ENCODE results near the gene IGF1R. TPM values are rescaled to one million over a fixed set of nuclear protein-coding genes. Genes with fewer than 3 reads are reported as not detected.

IGF1R gene
- total and polyA plus RNA-seq, 2 donors (not counting 3 experiments of a cell fraction or from before 2014, with no cell fraction given): 16.1 to 59.1 TPM

DNA sequence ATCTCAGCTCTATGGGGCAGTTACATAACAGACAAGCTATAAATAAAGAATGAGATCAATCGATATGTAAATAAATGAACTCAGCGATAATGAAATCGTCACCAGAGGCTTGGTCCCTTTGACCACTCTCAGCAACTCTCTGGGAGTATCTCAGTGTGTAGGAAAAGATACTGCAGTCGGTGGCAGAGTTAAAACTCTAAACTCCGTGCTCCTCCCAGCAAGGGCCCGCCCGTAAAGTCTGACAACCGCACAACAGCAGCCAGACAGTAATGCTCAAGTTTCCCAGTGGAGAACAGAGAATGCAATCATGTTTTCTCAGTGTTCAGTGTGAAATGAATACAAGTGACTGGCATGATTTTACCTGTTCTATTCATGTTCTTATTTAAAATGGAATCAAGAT is 28.3 kb upstream of the IGF1R start:
- no TSS peak for BruUV-seq (replicated peaks)
- Histone ChIP-seq H3K4me2 (ENCODE audit: insufficient read depth, low read length) (no peak overlapping the region), H2AFZ (ENCODE audit: low read depth, low read length) (no peak overlapping the region), H3K9ac (replicated peaks; ENCODE audit: extremely low read depth, insufficient read depth, low read length) (no peak overlapping the region), H3K4me3 (replicated peaks in 1 of 3; ENCODE audit: insufficient read depth in 1 of 3, low read depth in 1 of 3, low read length in 3 of 3) (no peak overlapping the region), H3K9me3 (replicated peaks; ENCODE audit: control insufficient read depth, insufficient read depth, low read length) (no peaks in the 10 kb centered on the region), H3K27ac (ENCODE audit: insufficient read depth, low read depth, low read length) (no peak overlapping the region), H3K79me2 (ENCODE audit: control insufficient read depth, insufficient read depth, low read length) (no peaks in the 10 kb centered on the region), H3K27me3 (ENCODE audit: control insufficient read depth in 2 of 2, insufficient read depth in 2 of 2, low read length in 2 of 2) (peaks cover 5 to 38% of the 10 kb centered on the region in 2 experiments), H3K36me3 (ENCODE audit: control insufficient read depth in 2 of 2, extremely low read depth in 1 of 2, insufficient read depth in 2 of 2, low read length in 2 of 2) (no peaks in the 10 kb centered on the region), H4K20me1 (replicated peaks; ENCODE audit: control insufficient read depth, extremely low read depth, insufficient read depth, low read length) (no peaks in the 10 kb centered on the region), H3K9me1 (replicated peaks; ENCODE audit: control insufficient read depth, extremely low read depth, insufficient read depth, low read length) (no peaks in the 10 kb centered on the region), H3K4me1 (ENCODE audit: control insufficient read depth, extremely low read depth, insufficient read depth, low read length) (no peaks in the 10 kb centered on the region)
- CTCF ChIA-PET: interaction anchor here (1.0 kb wide), 1 partner anchor 26 kb away, joined by 3 read pairs; no protein-coding TSS in a partner anchor
- dilution Hi-C loops (cut with MboI; ENCODE audit: extremely low pct_ligation_motif_present, low sequenced_read_pairs): no loop called here
- no peak for TF ChIP-seq CTCF (IDR thresholded peaks at IDR 0.05; ENCODE audit: extremely low read depth in 1 of 2, insufficient read depth in 1 of 2, low read depth in 1 of 2, low read length in 2 of 2)
- no peak for TF ChIP-seq MAX (IDR thresholded peaks at IDR 0.05; ENCODE audit: insufficient read depth, insufficient read length)
- TF ChIP-seq GATA2 (IDR thresholded peaks at IDR 0.05; ENCODE audit: insufficient read depth, insufficient read length, low read depth, low read length): no peak
- TF ChIP-seq MYC (IDR thresholded peaks at IDR 0.05; ENCODE audit: low read depth, low read length): no peak
- TF ChIP-seq EZH2 (IDR thresholded peaks at IDR 0.05; ENCODE audit: borderline replicate concordance, low read depth, low read length, severe bottlenecking): no peak
- DNase-seq (ENCODE audit: low read depth, low spot score): no peak
- no peak for FAIRE-seq
- POLR2A ChIA-PET: no interaction called here
- intact Hi-C loops (cut with micrococcal nuclease): no loop called here

- POLR2A ChIA-PET: no interaction called here
These were observed 27.3 kb upstream of the IGF1R start for GRCh38 chr15:98621021-98621420.

More at GRCh38 chr15:98621021-98621420, 27.3 kb upstream of the IGF1R start:
- dilution Hi-C loops (cut with MboI; ENCODE audit: extremely low pct_ligation_motif_present, low sequenced_read_pairs): no loop called here
- Histone ChIP-seq H3K4me2 (ENCODE audit: insufficient read depth, low read length) (no peak overlapping the region), H4K20me1 (replicated peaks; ENCODE audit: control insufficient read depth, extremely low read depth, insufficient read depth, low read length) (no peaks in the 10 kb centered on the region), H3K4me1 (ENCODE audit: control insufficient read depth, extremely low read depth, insufficient read depth, low read length) (no peaks in the 10 kb centered on the region), H3K9me3 (replicated peaks; ENCODE audit: control insufficient read depth, insufficient read depth, low read length) (no peaks in the 10 kb centered on the region), H3K79me2 (ENCODE audit: control insufficient read depth, insufficient read depth, low read length) (no peaks in the 10 kb centered on the region), H3K9me1 (replicated peaks; ENCODE audit: control insufficient read depth, extremely low read depth, insufficient read depth, low read length) (no peaks in the 10 kb centered on the region), H3K4me3 (replicated peaks in 1 of 3; ENCODE audit: insufficient read depth in 1 of 3, low read depth in 1 of 3, low read length in 3 of 3) (no peak overlapping the region), H3K27ac (ENCODE audit: insufficient read depth, low read depth, low read length) (no peak overlapping the region), H2AFZ (ENCODE audit: low read depth, low read length) (no peak overlapping the region), H3K27me3 (ENCODE audit: control insufficient read depth in 2 of 2, insufficient read depth in 2 of 2, low read length in 2 of 2) (peaks cover 8 to 38% of the 10 kb centered on the region in 2 experiments), H3K36me3 (ENCODE audit: control insufficient read depth in 2 of 2, extremely low read depth in 1 of 2, insufficient read depth in 2 of 2, low read length in 2 of 2) (no peaks in the 10 kb centered on the region), H3K9ac (replicated peaks; ENCODE audit: extremely low read depth, insufficient read depth, low read length) (no peak overlapping the region)
- BruUV-seq (replicated peaks): no TSS peak
- DNase-seq (ENCODE audit: low read depth, low spot score) (no peak), FAIRE-seq (no peak)
- intact Hi-C loops (cut with micrococcal nuclease): no loop called here
- TF ChIP-seq FOS (IDR thresholded peaks at IDR 0.05; ENCODE audit: borderline replicate concordance, insufficient read depth, low read length) (no peak), POLR2A (IDR thresholded peaks at IDR 0.05; ENCODE audit: low read depth, low read length) (no peak), POLR2AphosphoS5 (IDR thresholded peaks at IDR 0.05; ENCODE audit: insufficient read depth, low read depth, low read length) (no peak), MYC (IDR thresholded peaks at IDR 0.05; ENCODE audit: low read depth, low read length) (no peak), EZH2 (IDR thresholded peaks at IDR 0.05; ENCODE audit: borderline replicate concordance, low read depth, low read length, severe bottlenecking) (no peak), JUN (IDR thresholded peaks at IDR 0.05; ENCODE audit: borderline replicate concordance, insufficient read depth, insufficient read length, low read depth) (no peak), CTCF (IDR thresholded peaks at IDR 0.05; ENCODE audit: extremely low read depth in 1 of 2, insufficient read depth in 1 of 2, low read depth in 1 of 2, low read length in 2 of 2) (no peak), MAX (IDR thresholded peaks at IDR 0.05; ENCODE audit: insufficient read depth, insufficient read length) (no peak), GATA2 (IDR thresholded peaks at IDR 0.05; ENCODE audit: insufficient read depth, insufficient read length, low read depth, low read length) (no peak)
- CTCF ChIA-PET: no interaction called here
